ENCODE measurements around the gene MCRIP1.
"Not testable (repeated sequence)": the region's sequence is repeated elsewhere in the genome, so short reads cannot be mapped to it uniquely, and the experiment has no call there.

The MCRIP1 gene

GRCh38 chr17:81841866-81842265 is 8.8 kb upstream of the MCRIP1 start:
- H3K4me1 ChIP-seq (ENCODE audit: low read length), result no peaks in the 10 kb centered on the region
- 0 out of 2 replicates have a peak, but pooled peaks cover 14% of the 10 kb centered on the region for H4K20me1 ChIP-seq (ENCODE audit: insufficient read depth, low read length)
- peaks cover 39% of the 10 kb centered on the region for H3K36me3 ChIP-seq (replicated peaks; ENCODE audit: low read depth, low read length)
- H3K9ac ChIP-seq (ENCODE audit: low read length), result no peak overlapping the region
- H3K27ac ChIP-seq (ENCODE audit: low read length), result no peak overlapping the region
- no peaks in the 10 kb centered on the region for H3K27me3 ChIP-seq (ENCODE audit: low read depth, low read length)
- H3K4me3 ChIP-seq (ENCODE audit: low read length), result no peak overlapping the region
- H3K9me3 ChIP-seq (ENCODE audit: insufficient read depth, low read length), result no peaks in the 10 kb centered on the region
- no peaks in the 10 kb centered on the region for H3K79me2 ChIP-seq (ENCODE audit: low read length)
- TF ChIP-seq EZH2phosphoT487 (IDR thresholded peaks at IDR 0.05; ENCODE audit: low read depth), result no peak
- no peak for TF ChIP-seq CTCF (IDR thresholded peaks at IDR 0.05; ENCODE audit: low read depth, low read length)
- H3K4me2 ChIP-seq (ENCODE audit: low read length), result no peak overlapping the region
- H2AFZ ChIP-seq (ENCODE audit: low read depth, low read length), result no peak overlapping the region

GRCh38 chr17:81840826-81841778 is 8.0 kb upstream of the MCRIP1 start:
- H3K9me3 ChIP-seq (ENCODE audit: insufficient read depth, low read length), result no peaks in the 10 kb centered on the region
- H2AFZ ChIP-seq (ENCODE audit: low read depth, low read length), result no peak overlapping the region
- H3K27ac ChIP-seq (ENCODE audit: low read length), result no peak overlapping the region
- no peak overlapping the region for H3K4me2 ChIP-seq (ENCODE audit: low read length)
- no peak for TF ChIP-seq EZH2phosphoT487 (IDR thresholded peaks at IDR 0.05; ENCODE audit: low read depth)
- no peak for TF ChIP-seq CTCF (IDR thresholded peaks at IDR 0.05; ENCODE audit: low read depth, low read length)
- no peak overlapping the region for H3K9ac ChIP-seq (ENCODE audit: low read length)
- peaks cover 33% of the 10 kb centered on the region for H3K36me3 ChIP-seq (replicated peaks; ENCODE audit: low read depth, low read length)
- no peaks in the 10 kb centered on the region for H3K27me3 ChIP-seq (ENCODE audit: low read depth, low read length)
- no peak overlapping the region for H3K4me3 ChIP-seq (ENCODE audit: low read length)
- no peaks in the 10 kb centered on the region for H3K4me1 ChIP-seq (ENCODE audit: low read length)
- 0 out of 2 replicates have a peak, but pooled peaks cover 14% of the 10 kb centered on the region for H4K20me1 ChIP-seq (ENCODE audit: insufficient read depth, low read length)
- H3K79me2 ChIP-seq (ENCODE audit: low read length), result no peaks in the 10 kb centered on the region

GRCh38 chr17:81840059-81840458 is 7.0 kb upstream of the MCRIP1 start:
- Histone ChIP-seq H3K36me3 (replicated peaks; ENCODE audit: low read depth, low read length) (peaks cover 23% of the 10 kb centered on the region), H4K20me1 (ENCODE audit: insufficient read depth, low read length) (0 out of 2 replicates have a peak, but pooled peaks cover 14% of the 10 kb centered on the region)
- not testable (repeated sequence) for H2AFZ ChIP-seq (ENCODE audit: low read depth, low read length); H3K27ac ChIP-seq (ENCODE audit: low read length); H3K79me2 ChIP-seq (ENCODE audit: low read length); H3K9ac ChIP-seq (ENCODE audit: low read length); H3K4me3 ChIP-seq (ENCODE audit: low read length); H3K4me2 ChIP-seq (ENCODE audit: low read length); H3K9me3 ChIP-seq (ENCODE audit: insufficient read depth, low read length); H3K27me3 ChIP-seq (ENCODE audit: low read depth, low read length); H3K4me1 ChIP-seq (ENCODE audit: low read length)

GRCh38 chr17:81839301-81839700 is 6.2 kb upstream of the MCRIP1 start:
- H3K4me1 ChIP-seq (ENCODE audit: low read length), result peaks cover 2% of the 10 kb centered on the region
- peaks cover 16% of the 10 kb centered on the region for H3K36me3 ChIP-seq (replicated peaks; ENCODE audit: low read depth, low read length)
- H3K27me3 ChIP-seq (ENCODE audit: low read depth, low read length), result no peaks in the 10 kb centered on the region
- H3K4me3 ChIP-seq (ENCODE audit: low read length), result no peak overlapping the region
- H3K27ac ChIP-seq (ENCODE audit: low read length), result no peak overlapping the region
- H3K4me2 ChIP-seq (ENCODE audit: low read length), result no peak overlapping the region
- 0 out of 2 replicates have a peak, but pooled peaks cover 9% of the 10 kb centered on the region for H4K20me1 ChIP-seq (ENCODE audit: insufficient read depth, low read length)
- H2AFZ ChIP-seq (ENCODE audit: low read depth, low read length), result no peak overlapping the region
- H3K79me2 ChIP-seq (ENCODE audit: low read length), result peaks cover 5% of the 10 kb centered on the region
- H3K9ac ChIP-seq (ENCODE audit: low read length), result no peak overlapping the region
- no peak for TF ChIP-seq EZH2phosphoT487 (IDR thresholded peaks at IDR 0.05; ENCODE audit: low read depth)
- TF ChIP-seq CTCF (IDR thresholded peaks at IDR 0.05; ENCODE audit: low read depth, low read length), result no peak
- no peaks in the 10 kb centered on the region for H3K9me3 ChIP-seq (ENCODE audit: insufficient read depth, low read length)

Measured in OCI-LY3 (cell line).